GM21423 (cell line): ENCODE results near the gene WDR54.

Experiments used
- ATAC-seq: cut with Tn5 transposase; IDR thresholded peaks from one replicate; pipeline ENCODE4 v1.9.1; 2021; ENCODE audit warnings: mild to moderate bottlenecking, moderate library complexity; ENCODE audit not compliant: unreplicated experiment

WDR54 gene

DNA sequence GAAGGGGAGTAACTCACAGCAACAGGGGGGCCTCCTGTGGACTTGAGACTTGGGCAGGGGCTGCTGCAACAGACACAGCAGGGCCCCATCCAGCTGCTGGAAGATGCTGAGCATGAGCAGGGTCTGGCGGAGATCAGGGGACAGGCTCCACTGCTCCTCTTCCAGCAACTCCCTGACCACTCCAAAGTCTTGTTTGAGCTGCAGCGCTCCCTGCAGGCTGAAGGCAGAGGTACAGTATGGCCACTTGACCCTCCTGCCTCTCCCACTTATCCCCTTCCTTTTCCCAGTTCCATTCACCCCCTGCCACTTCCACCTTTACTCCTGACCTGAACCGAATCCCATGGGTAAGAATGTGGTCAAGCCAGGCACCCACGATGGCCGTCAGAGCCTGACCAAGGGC, 53.4 kb downstream of the WDR54 start:
- ATAC-seq: no peak
